Neural cell (in vitro differentiated cells): ENCODE measurements around the gene ACOXL. TPM values are rescaled to one million over a fixed set of nuclear protein-coding genes. Genes with fewer than 3 reads are reported as not detected.

Source experiments
- H2AFZ ChIP-seq: fragments of 200-600, 300-800 bp; sonication (generic), shearing (Covaris generic); 2 replicates; pipeline ENCODE4 v1.6.0; 2014; ENCODE audit warnings: low read depth, mild to moderate bottlenecking, antibody characterized with exemption, low read length, moderate library complexity
- H3F3A ChIP-seq: fragments of 200-600 bp; shearing (Covaris generic); 2 replicates; pipeline ENCODE4 v1.6.1; 2016; ENCODE audit warnings: mild to moderate bottlenecking, moderate library complexity, mixed read lengths, antibody characterized with exemption, low read length; ENCODE audit not compliant: insufficient read depth, poor library complexity, severe bottlenecking
- H3K27ac ChIP-seq: fragments of 200-600, 300-800 bp; sonication (generic), shearing (Covaris generic); 2 replicates; pipeline ENCODE4 v1.5.1; 2014; ENCODE audit warnings: mild to moderate bottlenecking, low read length, moderate library complexity
- H3K27me3 ChIP-seq: fragments of 300-800, 200-600 bp; sonication (generic), shearing (Covaris generic); 2 replicates; pipeline ENCODE4 v1.6.0; 2014; ENCODE audit warnings: mild to moderate bottlenecking, low read depth, low read length, moderate library complexity; ENCODE audit not compliant: insufficient read depth
- H3K36me3 ChIP-seq: fragments of 300-800, 200-600 bp; sonication (generic), shearing (Covaris generic); 2 replicates; pipeline ENCODE4 v1.5.1; 2014; ENCODE audit warnings: mild to moderate bottlenecking, antibody characterized with exemption, low read length, moderate library complexity; ENCODE audit not compliant: insufficient read depth
- H3K4me2 ChIP-seq: fragments of 300-800, 200-600 bp; sonication (generic), shearing (Covaris generic); 2 replicates; pipeline ENCODE4 v1.6.0; 2014; ENCODE audit warnings: mild to moderate bottlenecking, low read length
- H3K4me3 ChIP-seq: fragments of 300-800, 200-600 bp; sonication (generic), shearing (Covaris generic); 2 replicates; pipeline ENCODE4 v1.5.1; 2014; ENCODE audit warnings: mild to moderate bottlenecking, low read length, moderate library complexity
- H3K79me2 ChIP-seq: fragments of 200-600 bp; shearing (Covaris generic); replicated peaks from 2 replicates; pipeline ENCODE4 v1.6.0; 2014; ENCODE audit warnings: mild to moderate bottlenecking, low read length, moderate library complexity; ENCODE audit not compliant: insufficient read depth
- H3K9ac ChIP-seq: fragments of 300-800, 200-600 bp; sonication (generic), shearing (Covaris generic); 2 replicates; pipeline ENCODE4 v1.6.1; 2016; ENCODE audit warnings: mild to moderate bottlenecking, low read length, mixed read lengths
- H3K9me2 ChIP-seq: fragments of 200-600 bp; shearing (Covaris generic); 2 replicates; pipeline ENCODE4 v1.6.1; 2016; ENCODE audit warnings: mild to moderate bottlenecking, low read length, mixed read lengths; ENCODE audit not compliant: insufficient read depth
- H3K9me3 ChIP-seq: fragments of 200-600, 300-800 bp; sonication (generic), shearing (Covaris generic); 2 replicates; pipeline ENCODE4 v1.6.1; 2016; ENCODE audit warnings: mild to moderate bottlenecking, mixed run types, low read length, moderate library complexity, mixed read lengths
- H4K20me1 ChIP-seq: fragments of 200-600 bp; shearing (Covaris generic); 2 replicates; pipeline ENCODE4 v1.6.1; 2016; ENCODE audit warnings: mild to moderate bottlenecking, mixed run types; ENCODE audit not compliant: insufficient read depth
- EP300 ChIP-seq: fragments of 450-650 bp; conservative IDR thresholded peaks from 2 replicates; pipeline ENCODE4 v1.6.1; 2014; ENCODE audit warnings: antibody characterized with exemption, mild to moderate bottlenecking, moderate library complexity; ENCODE audit not compliant: poor library complexity, severe bottlenecking
- EZH2 ChIP-seq: fragments of 200-600, 300-800 bp; shearing (Covaris generic), sonication (generic); IDR thresholded peaks from 2 replicates; pipeline ENCODE4 v1.6.1; 2014; ENCODE audit warnings: antibody characterized with exemption, low read length, borderline replicate concordance, mild to moderate bottlenecking; ENCODE audit not compliant: insufficient read depth, poor library complexity, severe bottlenecking
- MXI1 ChIP-seq: fragments of 450-650 bp; conservative IDR thresholded peaks from 2 replicates; pipeline ENCODE4 v1.6.1; 2014; ENCODE audit warnings: antibody characterized with exemption, mild to moderate bottlenecking; ENCODE audit not compliant: poor library complexity, severe bottlenecking
- POLR2AphosphoS5 ChIP-seq: IDR thresholded peaks from 2 replicates; pipeline ENCODE4 v1.6.1; 2012
- RAD21 ChIP-seq: fragments of 450-650 bp; conservative IDR thresholded peaks from 2 replicates; pipeline ENCODE4 v1.6.1; 2014; ENCODE audit warnings: antibody characterized with exemption, mild to moderate bottlenecking, moderate library complexity
- SMC3 ChIP-seq: fragments of 450-650 bp; conservative IDR thresholded peaks from 2 replicates; pipeline ENCODE4 v1.6.1; 2014; ENCODE audit warnings: antibody characterized with exemption, mild to moderate bottlenecking, moderate library complexity; ENCODE audit not compliant: poor library complexity
- TAF1 ChIP-seq: IDR thresholded peaks from 2 replicates; pipeline ENCODE4 v1.6.1; 2012; ENCODE audit warnings: low read depth
- polyA plus RNA-seq: library from polyadenylated mRNA; depleted of rRNA; stranded (reverse); fragments of >200 nt; gene quantifications from 2 replicates; pipeline ENCODE4 v1.2.3, GENCODE V29; 2014
- TF ChIP-seq, protein P1 (sequence below): IDR thresholded peaks from 2 replicates; pipeline ENCODE4 v1.6.1; 2012; ENCODE audit warnings: borderline replicate concordance
- TF ChIP-seq, protein P2 (sequence below): fragments of 450-650 bp; IDR thresholded peaks from 2 replicates; pipeline ENCODE4 v1.5.1; 2014; ENCODE audit warnings: antibody characterized with exemption, mild to moderate bottlenecking, moderate library complexity; ENCODE audit not compliant: poor library complexity, severe bottlenecking

The ACOXL gene
- polyA plus RNA-seq, 1 donor from 2014 or later, result not detected

DNA sequence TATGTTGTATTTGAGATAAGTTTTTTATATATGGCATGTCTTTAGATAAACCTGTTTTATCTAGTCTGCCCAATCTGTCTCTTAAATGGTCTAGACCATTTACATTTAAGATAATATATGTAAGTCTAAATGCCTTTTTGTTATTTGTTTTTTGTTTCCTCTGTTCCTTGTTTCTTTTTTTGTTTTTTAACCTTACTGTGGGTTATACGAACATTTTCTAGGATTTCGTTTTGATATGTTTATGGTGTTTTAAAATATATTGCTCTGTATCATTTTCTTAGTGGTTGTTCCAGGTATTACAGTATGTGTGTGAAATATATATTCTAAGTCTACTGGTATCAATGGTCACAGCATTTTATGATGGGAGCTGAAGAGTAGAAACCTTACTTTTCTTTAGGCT is 401.7 kb downstream of the ACOXL start:
- Histone ChIP-seq H4K20me1 (no peaks in the 10 kb centered on the region), H3K36me3 (no peaks in the 10 kb centered on the region), H3K79me2 (peaks cover 18% of the 10 kb centered on the region), H2AFZ (no peak overlapping the region), H3F3A (no peaks in the 10 kb centered on the region), H3K4me3 (no peak overlapping the region), H3K4me2 (no peak overlapping the region), H3K27me3 (no peaks in the 10 kb centered on the region), H3K9me3 (no peaks in the 10 kb centered on the region), H3K9ac (no peak overlapping the region), H3K9me2 (no peaks in the 10 kb centered on the region), H3K27ac (no peak overlapping the region)
- TF ChIP-seq RAD21 (no peak), TAF1 (no peak), MXI1 (no peak), SMC3 (no peak), POLR2AphosphoS5 (no peak), EZH2 (no peak), EP300 (no peak)
- TF ChIP-seq, protein P1, sequence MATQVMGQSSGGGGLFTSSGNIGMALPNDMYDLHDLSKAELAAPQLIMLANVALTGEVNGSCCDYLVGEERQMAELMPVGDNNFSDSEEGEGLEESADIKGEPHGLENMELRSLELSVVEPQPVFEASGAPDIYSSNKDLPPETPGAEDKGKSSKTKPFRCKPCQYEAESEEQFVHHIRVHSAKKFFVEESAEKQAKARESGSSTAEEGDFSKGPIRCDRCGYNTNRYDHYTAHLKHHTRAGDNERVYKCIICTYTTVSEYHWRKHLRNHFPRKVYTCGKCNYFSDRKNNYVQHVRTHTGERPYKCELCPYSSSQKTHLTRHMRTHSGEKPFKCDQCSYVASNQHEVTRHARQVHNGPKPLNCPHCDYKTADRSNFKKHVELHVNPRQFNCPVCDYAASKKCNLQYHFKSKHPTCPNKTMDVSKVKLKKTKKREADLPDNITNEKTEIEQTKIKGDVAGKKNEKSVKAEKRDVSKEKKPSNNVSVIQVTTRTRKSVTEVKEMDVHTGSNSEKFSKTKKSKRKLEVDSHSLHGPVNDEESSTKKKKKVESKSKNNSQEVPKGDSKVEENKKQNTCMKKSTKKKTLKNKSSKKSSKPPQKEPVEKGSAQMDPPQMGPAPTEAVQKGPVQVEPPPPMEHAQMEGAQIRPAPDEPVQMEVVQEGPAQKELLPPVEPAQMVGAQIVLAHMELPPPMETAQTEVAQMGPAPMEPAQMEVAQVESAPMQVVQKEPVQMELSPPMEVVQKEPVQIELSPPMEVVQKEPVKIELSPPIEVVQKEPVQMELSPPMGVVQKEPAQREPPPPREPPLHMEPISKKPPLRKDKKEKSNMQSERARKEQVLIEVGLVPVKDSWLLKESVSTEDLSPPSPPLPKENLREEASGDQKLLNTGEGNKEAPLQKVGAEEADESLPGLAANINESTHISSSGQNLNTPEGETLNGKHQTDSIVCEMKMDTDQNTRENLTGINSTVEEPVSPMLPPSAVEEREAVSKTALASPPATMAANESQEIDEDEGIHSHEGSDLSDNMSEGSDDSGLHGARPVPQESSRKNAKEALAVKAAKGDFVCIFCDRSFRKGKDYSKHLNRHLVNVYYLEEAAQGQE, result no peak
- TF ChIP-seq, protein P2, sequence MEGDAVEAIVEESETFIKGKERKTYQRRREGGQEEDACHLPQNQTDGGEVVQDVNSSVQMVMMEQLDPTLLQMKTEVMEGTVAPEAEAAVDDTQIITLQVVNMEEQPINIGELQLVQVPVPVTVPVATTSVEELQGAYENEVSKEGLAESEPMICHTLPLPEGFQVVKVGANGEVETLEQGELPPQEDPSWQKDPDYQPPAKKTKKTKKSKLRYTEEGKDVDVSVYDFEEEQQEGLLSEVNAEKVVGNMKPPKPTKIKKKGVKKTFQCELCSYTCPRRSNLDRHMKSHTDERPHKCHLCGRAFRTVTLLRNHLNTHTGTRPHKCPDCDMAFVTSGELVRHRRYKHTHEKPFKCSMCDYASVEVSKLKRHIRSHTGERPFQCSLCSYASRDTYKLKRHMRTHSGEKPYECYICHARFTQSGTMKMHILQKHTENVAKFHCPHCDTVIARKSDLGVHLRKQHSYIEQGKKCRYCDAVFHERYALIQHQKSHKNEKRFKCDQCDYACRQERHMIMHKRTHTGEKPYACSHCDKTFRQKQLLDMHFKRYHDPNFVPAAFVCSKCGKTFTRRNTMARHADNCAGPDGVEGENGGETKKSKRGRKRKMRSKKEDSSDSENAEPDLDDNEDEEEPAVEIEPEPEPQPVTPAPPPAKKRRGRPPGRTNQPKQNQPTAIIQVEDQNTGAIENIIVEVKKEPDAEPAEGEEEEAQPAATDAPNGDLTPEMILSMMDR, result no peak

DNA sequence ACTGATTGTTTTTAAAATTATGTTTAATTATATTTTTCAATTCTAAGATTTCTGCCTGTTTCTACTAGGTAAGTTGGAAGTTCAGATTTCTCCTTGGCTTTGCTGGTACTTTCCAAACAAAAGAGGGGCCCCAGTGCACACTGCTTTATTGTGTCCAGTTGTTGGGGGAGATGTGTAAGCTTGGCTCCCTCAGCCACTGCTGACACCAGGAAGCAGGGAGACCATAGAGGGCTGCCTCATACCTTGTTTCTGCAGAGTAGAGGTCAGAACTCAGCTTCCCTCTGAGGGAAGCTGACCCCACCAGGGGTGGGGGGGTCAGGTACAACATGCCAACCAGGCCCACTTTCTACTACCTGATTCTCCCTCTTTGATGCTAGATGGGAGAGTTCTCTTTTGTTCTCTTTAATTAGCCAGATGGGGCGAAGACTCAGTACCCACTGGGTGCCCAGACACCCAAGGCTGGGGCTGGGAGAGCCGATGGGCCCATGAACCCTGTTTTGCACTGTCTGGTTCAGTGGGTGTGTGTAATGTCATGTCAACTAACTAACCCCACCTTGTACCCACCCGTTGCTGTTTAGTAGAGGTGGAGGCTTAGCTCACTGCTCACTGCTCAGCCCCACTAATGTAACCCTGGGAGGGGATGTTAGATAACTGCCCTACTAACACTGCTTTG is 403.0 kb downstream of the ACOXL start:
- H3K9me3 ChIP-seq, result no peaks in the 10 kb centered on the region
- no peaks in the 10 kb centered on the region for H3K9me2 ChIP-seq
- H3K27ac ChIP-seq, result no peak overlapping the region
- H2AFZ ChIP-seq, result no peak overlapping the region
- H3K79me2 ChIP-seq, result peaks cover 16% of the 10 kb centered on the region
- no peaks in the 10 kb centered on the region for H4K20me1 ChIP-seq
- no peaks in the 10 kb centered on the region for H3K36me3 ChIP-seq
- no peaks in the 10 kb centered on the region for H3K27me3 ChIP-seq
- no peaks in the 10 kb centered on the region for H3F3A ChIP-seq
- H3K4me2 ChIP-seq, result no peak overlapping the region
- TF ChIP-seq POLR2AphosphoS5 (no peak), MXI1 (no peak), RAD21 (no peak), SMC3 (no peak)
- no peak overlapping the region for H3K9ac ChIP-seq
- H3K4me3 ChIP-seq, result no peak overlapping the region
